ENCODE measurements around the gene SLC5A10. TPM values are rescaled to one million over a fixed set of nuclear protein-coding genes. Genes with fewer than 3 reads are reported as not detected.

The SLC5A10 gene
- polyA plus RNA-seq, 1 donor from 2014 or later, result not detected

DNA sequence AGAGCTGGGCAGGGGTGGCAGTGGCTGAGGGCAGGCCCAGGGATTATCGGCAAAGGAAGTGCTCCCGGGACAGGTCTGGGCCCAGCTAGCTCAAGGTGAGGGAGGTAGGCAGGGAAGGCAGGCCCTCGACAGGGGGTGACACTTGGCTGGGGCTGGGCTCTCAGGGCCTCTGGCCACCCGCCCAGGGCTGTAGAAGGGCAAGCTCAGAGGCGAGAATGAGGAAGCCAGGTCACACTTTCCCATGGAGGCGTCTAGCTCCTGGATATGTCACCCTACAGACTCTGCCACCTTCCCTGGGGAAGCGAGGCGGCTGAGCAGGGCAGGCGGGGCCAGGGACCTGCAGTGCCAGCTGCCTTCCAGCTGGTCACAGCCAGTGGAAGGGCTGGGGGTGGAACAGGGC is 33.5 kb downstream of the SLC5A10 start:
- Histone ChIP-seq H3K9me2 (ENCODE audit: insufficient read depth, low read length) (no peaks in the 10 kb centered on the region), H4K20me1 (ENCODE audit: insufficient read depth) (no peaks in the 10 kb centered on the region), H3K36me3 (ENCODE audit: insufficient read depth, low read length) (no peaks in the 10 kb centered on the region), H3K9ac (ENCODE audit: low read length) (no peak overlapping the region), H3K27me3 (ENCODE audit: insufficient read depth, low read depth, low read length) (no peaks in the 10 kb centered on the region), H3F3A (ENCODE audit: insufficient read depth, low read length, poor library complexity, severe bottlenecking) (no peaks in the 10 kb centered on the region), H3K27ac (ENCODE audit: low read length) (no peak overlapping the region), H3K79me2 (replicated peaks; ENCODE audit: insufficient read depth, low read length) (no peaks in the 10 kb centered on the region), H3K4me3 (ENCODE audit: low read length) (no peak overlapping the region), H3K9me3 (ENCODE audit: low read length) (no peaks in the 10 kb centered on the region), H2AFZ (ENCODE audit: low read depth, low read length) (no peak overlapping the region), H3K4me2 (ENCODE audit: low read length) (no peak overlapping the region)
- TF ChIP-seq POLR2AphosphoS5 (IDR thresholded peaks at IDR 0.05) (no peak), EP300 (conservative IDR thresholded peaks at IDR 0.05; ENCODE audit: poor library complexity, severe bottlenecking) (no peak), TAF1 (IDR thresholded peaks at IDR 0.05; ENCODE audit: low read depth) (no peak), RAD21 (conservative IDR thresholded peaks at IDR 0.05) (no peak), CTCF (IDR thresholded peaks at IDR 0.05; ENCODE audit: poor library complexity, severe bottlenecking) (no peak), SMC3 (conservative IDR thresholded peaks at IDR 0.05; ENCODE audit: poor library complexity) (no peak), EZH2 (IDR thresholded peaks at IDR 0.05; ENCODE audit: borderline replicate concordance, insufficient read depth, low read length, poor library complexity, severe bottlenecking) (no peak), REST (IDR thresholded peaks at IDR 0.05; ENCODE audit: borderline replicate concordance) (no peak), MXI1 (conservative IDR thresholded peaks at IDR 0.05; ENCODE audit: poor library complexity, severe bottlenecking) (no peak)

- Histone ChIP-seq H3K4me3 (ENCODE audit: low read length) (no peak overlapping the region), H2AFZ (ENCODE audit: low read depth, low read length) (no peak overlapping the region), H3K79me2 (replicated peaks; ENCODE audit: insufficient read depth, low read length) (no peaks in the 10 kb centered on the region), H3K9ac (ENCODE audit: low read length) (no peak overlapping the region), H3K4me2 (ENCODE audit: low read length) (no peak overlapping the region), H4K20me1 (ENCODE audit: insufficient read depth) (no peaks in the 10 kb centered on the region), H3F3A (ENCODE audit: insufficient read depth, low read length, poor library complexity, severe bottlenecking) (no peaks in the 10 kb centered on the region), H3K36me3 (ENCODE audit: insufficient read depth, low read length) (no peaks in the 10 kb centered on the region), H3K9me3 (ENCODE audit: low read length) (no peaks in the 10 kb centered on the region), H3K27me3 (ENCODE audit: insufficient read depth, low read depth, low read length) (no peaks in the 10 kb centered on the region), H3K9me2 (ENCODE audit: insufficient read depth, low read length) (no peaks in the 10 kb centered on the region), H3K27ac (ENCODE audit: low read length) (no peak overlapping the region)
- TF ChIP-seq POLR2AphosphoS5 (IDR thresholded peaks at IDR 0.05), result no peak
- TF ChIP-seq TAF1 (IDR thresholded peaks at IDR 0.05; ENCODE audit: low read depth), result no peak
- TF ChIP-seq MXI1 (conservative IDR thresholded peaks at IDR 0.05; ENCODE audit: poor library complexity, severe bottlenecking), result no peak
- TF ChIP-seq CTCF (IDR thresholded peaks at IDR 0.05; ENCODE audit: poor library complexity, severe bottlenecking), result no peak
- no peak for TF ChIP-seq EP300 (conservative IDR thresholded peaks at IDR 0.05; ENCODE audit: poor library complexity, severe bottlenecking)
- TF ChIP-seq REST (IDR thresholded peaks at IDR 0.05; ENCODE audit: borderline replicate concordance), result no peak
- TF ChIP-seq EZH2 (IDR thresholded peaks at IDR 0.05; ENCODE audit: borderline replicate concordance, insufficient read depth, low read length, poor library complexity, severe bottlenecking), result no peak
- no peak for TF ChIP-seq SMC3 (conservative IDR thresholded peaks at IDR 0.05; ENCODE audit: poor library complexity)
- no peak for TF ChIP-seq RAD21 (conservative IDR thresholded peaks at IDR 0.05)
These were observed 34.7 kb downstream of the SLC5A10 start for GRCh38 chr17:18986541-18987229.

Data from neural cell (in vitro differentiated cells).